Vagina (tissue), 2 donors: ENCODE data around the gene RPLP1. TPM values are rescaled to one million over a fixed set of nuclear protein-coding genes. Genes with fewer than 3 reads are reported as not detected.
A peak's percentile ranks its signal among the peaks of the same experiment; 100 is the strongest.

ENCODE experiments used
- DNase-seq, 2 donors: peaks; one replicate each; pipeline ENCODE4 v3.0.0-alpha.2; 2017; ENCODE audit errors: extremely low spot score in 2 of 2
- H3K27ac ChIP-seq: fragments of 200-600 bp; sonication (generic); one replicate; pipeline ENCODE4 v1.5.1; 2019
- H3K27me3 ChIP-seq: fragments of 200-600 bp; sonication (generic); one replicate; pipeline ENCODE4 v1.5.1; 2019
- H3K36me3 ChIP-seq, 2 donors: fragments of 200-600 bp; sonication (generic); one replicate each; pipeline ENCODE4 v1.5.1; 2017 to 2019
- H3K4me1 ChIP-seq: fragments of 200-600 bp; sonication (generic); one replicate; pipeline ENCODE4 v1.5.1; 2019
- H3K4me3 ChIP-seq, 2 donors: fragments of 200-600 bp; sonication (generic); 1 replicate in 1 of 2; 2 replicates in 1 of 2; pipeline ENCODE4 v1.5.1; 2016 to 2019
- H3K9me3 ChIP-seq: fragments of 200-600 bp; sonication (generic); one replicate; pipeline ENCODE4 v1.5.1; 2019
- CTCF ChIP-seq, 3 experiments: fragments of 450-650 bp in 2 of 3; fragments of 200-600 bp in 1 of 3; sonication (generic) in 1 of 3; IDR thresholded peaks; one replicate each; pipeline ENCODE4 v1.5.1; 2017 to 2019; ENCODE audit warnings: antibody characterized with exemption in 3 of 3, mild to moderate bottlenecking in 2 of 3, moderate library complexity in 2 of 3
- POLR2A ChIP-seq, 2 donors: fragments of 450-650 bp; IDR thresholded peaks; one replicate each; pipeline ENCODE4 v1.6.1; 2017; ENCODE audit warnings: antibody characterized with exemption in 2 of 2, mild to moderate bottlenecking in 2 of 2, moderate library complexity in 2 of 2
- POLR2AphosphoS5 ChIP-seq, 2 donors: sonication (generic); formaldehyde crosslinking; IDR thresholded peaks; one replicate each; pipeline ENCODE4 v1.9.0; 2017; ENCODE audit warnings: antibody characterized with exemption in 2 of 2, mild to moderate bottlenecking in 2 of 2, low read depth in 1 of 2; ENCODE audit not compliant: insufficient read depth in 1 of 2
- intact Hi-C: fragments of 100-400 bp; cut with DNase I; formaldehyde crosslinking; loops from one replicate; pipeline ENCODE4 v1.15.1; 2023
- total RNA-seq: library from RNA; depleted of rRNA; stranded (reverse); fragments of >200 nt; gene quantifications from one replicate; pipeline ENCODE4 v1.2.3, GENCODE V29; 2016

Gene RPLP1
- total RNA-seq, 1 donor from 2014 or later = 1,258 TPM

GRCh38 chr15:69474291-69474690, 21.7 kb downstream of the RPLP1 start:
- peaks cover 9% of the 10 kb centered on the region for H3K4me1 ChIP-seq
- DNase-seq = no peak
- no peak overlapping the region for H3K4me3 ChIP-seq
- H3K36me3 ChIP-seq = no peaks in the 10 kb centered on the region
- H3K9me3 ChIP-seq = no peaks in the 10 kb centered on the region
- H3K27me3 ChIP-seq = no peaks in the 10 kb centered on the region
- no peak overlapping the region for H3K27ac ChIP-seq
- no peak for TF ChIP-seq POLR2A (IDR thresholded peaks at IDR 0.05)
- no peak for TF ChIP-seq CTCF (IDR thresholded peaks at IDR 0.05)
- no peak for TF ChIP-seq POLR2AphosphoS5 (IDR thresholded peaks at IDR 0.05; ENCODE audit: insufficient read depth in 1 of 2, low read depth in 1 of 2)
- intact Hi-C loops = loop anchor here (10.0 kb wide), 1 partner anchor 1011 kb away; no protein-coding TSS in a partner anchor

- peaks cover 2% of the 10 kb centered on the region for H3K4me1 ChIP-seq
- DNase-seq = no peak
- H3K27ac ChIP-seq = no peak overlapping the region
- no peaks in the 10 kb centered on the region for H3K36me3 ChIP-seq
- TF ChIP-seq POLR2AphosphoS5 (IDR thresholded peaks at IDR 0.05; ENCODE audit: insufficient read depth in 1 of 2, low read depth in 1 of 2) = no peak
- no peak for TF ChIP-seq CTCF (IDR thresholded peaks at IDR 0.05)
- TF ChIP-seq POLR2A (IDR thresholded peaks at IDR 0.05) = no peak
- no peak overlapping the region for H3K4me3 ChIP-seq
- intact Hi-C loops = loop anchor here (10.0 kb wide), 1 partner anchor 1010 kb away; no protein-coding TSS in a partner anchor
- no peaks in the 10 kb centered on the region for H3K27me3 ChIP-seq
- H3K9me3 ChIP-seq = no peaks in the 10 kb centered on the region
These were observed 22.3 kb downstream of the RPLP1 start for GRCh38 chr15:69474846-69475455.

- TF ChIP-seq CTCF (IDR thresholded peaks at IDR 0.05) (peak; percentile 74 to 93 (median 89)), POLR2AphosphoS5 (IDR thresholded peaks at IDR 0.05; ENCODE audit: insufficient read depth in 1 of 2, low read depth in 1 of 2) (no peak)
- intact Hi-C loops = loop anchor here (10.0 kb wide), 1 partner anchor 1009 kb away; no protein-coding TSS in a partner anchor
- H3K4me1 ChIP-seq = no peaks in the 10 kb centered on the region
- H3K4me3 ChIP-seq = no peak overlapping the region
- H3K27ac ChIP-seq = no peak overlapping the region
- H3K36me3 ChIP-seq = no peaks in the 10 kb centered on the region
- no peaks in the 10 kb centered on the region for H3K9me3 ChIP-seq
- DNase-seq = no peak
- no peaks in the 10 kb centered on the region for H3K27me3 ChIP-seq
These were observed 23.2 kb downstream of the RPLP1 start for GRCh38 chr15:69475769-69476358.

GRCh38 chr15:69476704-69477473, 24.3 kb downstream of the RPLP1 start:
- H3K4me1 ChIP-seq = no peaks in the 10 kb centered on the region
- H3K27ac ChIP-seq = no peak overlapping the region
- intact Hi-C loops = loop anchor here (10.0 kb wide), 1 partner anchor 1008 kb away; no protein-coding TSS in a partner anchor
- no peaks in the 10 kb centered on the region for H3K27me3 ChIP-seq
- H3K36me3 ChIP-seq = no peaks in the 10 kb centered on the region
- H3K9me3 ChIP-seq = no peaks in the 10 kb centered on the region
- H3K4me3 ChIP-seq = no peak overlapping the region
- no peak for DNase-seq
- TF ChIP-seq POLR2A (IDR thresholded peaks at IDR 0.05) = no peak
- TF ChIP-seq POLR2AphosphoS5 (IDR thresholded peaks at IDR 0.05; ENCODE audit: insufficient read depth in 1 of 2, low read depth in 1 of 2) = no peak
- no peak for TF ChIP-seq CTCF (IDR thresholded peaks at IDR 0.05)
